ENCODE data around the gene PRMT5. TPM values are rescaled to one million over a fixed set of nuclear protein-coding genes. Genes with fewer than 3 reads are reported as not detected.

PRMT5 gene
- total RNA-seq, 2 experiments from 2014 or later, result 15.6 to 19.3 TPM

DNA sequence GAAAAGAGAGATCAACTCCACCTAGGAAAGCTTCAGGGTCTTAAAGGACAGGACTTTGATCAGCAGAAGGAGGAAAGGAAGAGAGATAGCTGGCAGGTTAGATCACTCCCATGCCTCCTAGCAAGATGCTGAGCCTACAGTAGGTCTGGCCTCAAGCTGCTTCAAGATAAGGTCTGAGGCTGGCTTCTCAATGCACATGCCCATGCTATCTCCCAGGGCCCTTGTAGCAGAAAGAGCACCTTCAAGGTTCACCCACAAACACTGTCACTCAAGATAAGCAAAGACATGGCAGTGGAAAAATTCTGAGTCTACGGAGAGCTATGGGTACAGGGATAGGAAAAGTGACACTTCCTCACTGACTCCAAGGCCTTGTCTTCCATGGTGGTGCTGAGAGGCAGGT lies 31.8 kb downstream of the PRMT5 start:
- Histone ChIP-seq H3K9me3 (ENCODE audit: control insufficient read depth in 1 of 2, insufficient read depth in 1 of 2, low read length in 2 of 2) (no peaks in the 10 kb centered on the region), H3K27me3 (ENCODE audit: control insufficient read depth in 1 of 2, insufficient read depth in 2 of 2, low read length in 2 of 2) (no peaks in the 10 kb centered on the region), H3K36me3 (ENCODE audit: insufficient read depth, low read length) (peaks cover 34% of the 10 kb centered on the region), H3K4me1 (ENCODE audit: insufficient read depth, low read length) (peaks cover 13% of the 10 kb centered on the region), H3K4me3 (ENCODE audit: low read length) (no peak overlapping the region), H3K27ac (ENCODE audit: low read depth in 1 of 2, low read length in 2 of 2) (no peak overlapping the region)
- H3K9me3 Mint-ChIP-seq, result no peaks in the 10 kb centered on the region
- peaks cover 14% of the 10 kb centered on the region for H3K4me1 Mint-ChIP-seq (ENCODE audit: low read depth)
- intact Hi-C loops (cut with DNase I, micrococcal nuclease), result loop anchor here in 1 of 2 experiments (5.0 kb wide), 1 partner anchor 245 kb away; no protein-coding TSS in a partner anchor
- TF ChIP-seq, protein P1, sequence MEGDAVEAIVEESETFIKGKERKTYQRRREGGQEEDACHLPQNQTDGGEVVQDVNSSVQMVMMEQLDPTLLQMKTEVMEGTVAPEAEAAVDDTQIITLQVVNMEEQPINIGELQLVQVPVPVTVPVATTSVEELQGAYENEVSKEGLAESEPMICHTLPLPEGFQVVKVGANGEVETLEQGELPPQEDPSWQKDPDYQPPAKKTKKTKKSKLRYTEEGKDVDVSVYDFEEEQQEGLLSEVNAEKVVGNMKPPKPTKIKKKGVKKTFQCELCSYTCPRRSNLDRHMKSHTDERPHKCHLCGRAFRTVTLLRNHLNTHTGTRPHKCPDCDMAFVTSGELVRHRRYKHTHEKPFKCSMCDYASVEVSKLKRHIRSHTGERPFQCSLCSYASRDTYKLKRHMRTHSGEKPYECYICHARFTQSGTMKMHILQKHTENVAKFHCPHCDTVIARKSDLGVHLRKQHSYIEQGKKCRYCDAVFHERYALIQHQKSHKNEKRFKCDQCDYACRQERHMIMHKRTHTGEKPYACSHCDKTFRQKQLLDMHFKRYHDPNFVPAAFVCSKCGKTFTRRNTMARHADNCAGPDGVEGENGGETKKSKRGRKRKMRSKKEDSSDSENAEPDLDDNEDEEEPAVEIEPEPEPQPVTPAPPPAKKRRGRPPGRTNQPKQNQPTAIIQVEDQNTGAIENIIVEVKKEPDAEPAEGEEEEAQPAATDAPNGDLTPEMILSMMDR (IDR thresholded peaks at IDR 0.05), result no peak
- no peak for DNase-seq
- no peak overlapping the region for H3K27ac Mint-ChIP-seq
- H3K4me3 Mint-ChIP-seq, result no peak overlapping the region
- POLR2A ChIA-PET, result no interaction called here
- ATAC-seq (ENCODE audit: poor library complexity), result no peak
- H3K27me3 Mint-ChIP-seq, result no peaks in the 10 kb centered on the region
- peaks cover 28% of the 10 kb centered on the region for H3K36me3 Mint-ChIP-seq (ENCODE audit: low read depth)
- CTCF ChIA-PET, result interaction anchor here (1.1 kb wide), 1 partner anchor 11 kb away, joined by 3 read pairs; no protein-coding TSS in a partner anchor

DNA sequence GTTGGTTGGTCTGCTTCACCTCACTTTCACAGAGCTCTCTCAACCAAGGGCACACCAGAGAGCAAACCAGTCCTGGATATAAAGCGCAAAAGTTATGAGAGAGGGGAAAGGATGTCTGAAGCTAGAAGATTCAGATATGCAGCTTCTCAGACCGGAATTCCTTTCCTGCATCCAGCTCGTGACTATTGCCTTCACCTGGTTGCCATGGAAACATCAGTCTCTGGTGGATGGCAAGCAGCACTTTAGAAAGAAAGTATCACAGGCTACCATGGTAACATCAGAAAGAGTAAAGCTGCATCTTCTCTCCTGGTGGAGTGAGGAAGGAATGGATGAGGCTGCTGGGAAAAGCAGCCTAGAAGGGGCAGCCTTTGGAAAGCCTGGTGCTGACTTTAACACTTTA lies 32.4 kb downstream of the PRMT5 start:
- no peaks in the 10 kb centered on the region for H3K9me3 ChIP-seq (ENCODE audit: control insufficient read depth in 1 of 2, insufficient read depth in 1 of 2, low read length in 2 of 2)
- H3K4me3 ChIP-seq (ENCODE audit: low read length), result no peak overlapping the region
- DNase-seq, result no peak
- H3K27me3 ChIP-seq (ENCODE audit: control insufficient read depth in 1 of 2, insufficient read depth in 2 of 2, low read length in 2 of 2), result no peaks in the 10 kb centered on the region
- no peak for ATAC-seq (ENCODE audit: poor library complexity)
- Mint-ChIP-seq H3K4me1 (ENCODE audit: low read depth) (peaks cover 10% of the 10 kb centered on the region), H3K4me3 (no peak overlapping the region), H3K36me3 (ENCODE audit: low read depth) (peaks cover 22% of the 10 kb centered on the region), H3K9me3 (no peaks in the 10 kb centered on the region), H3K27me3 (no peaks in the 10 kb centered on the region), H3K27ac (no peak overlapping the region)
- no peak overlapping the region for H3K27ac ChIP-seq (ENCODE audit: low read depth in 1 of 2, low read length in 2 of 2)
- H3K4me1 ChIP-seq (ENCODE audit: insufficient read depth, low read length), result peaks cover 13% of the 10 kb centered on the region
- H3K36me3 ChIP-seq (ENCODE audit: insufficient read depth, low read length), result peaks cover 28% of the 10 kb centered on the region
- POLR2A ChIA-PET, result interaction anchor here (1.4 to 2.1 kb wide), 2 partner anchors 11 to 26 kb away, joined by 5 to 11 read pairs; no protein-coding TSS in a partner anchor
- TF ChIP-seq, protein P1 (IDR thresholded peaks at IDR 0.05), result no peak
- intact Hi-C loops (cut with DNase I, micrococcal nuclease), result loop anchor here in 1 of 2 experiments (5.0 kb wide), 1 partner anchor 244 kb away; no protein-coding TSS in a partner anchor
- CTCF ChIA-PET, result interaction anchor here (0.8 to 1.6 kb wide), 4 partner anchors 10 to 74 kb away, joined by 3 to 8 read pairs (median 4); no protein-coding TSS in a partner anchor

DNA sequence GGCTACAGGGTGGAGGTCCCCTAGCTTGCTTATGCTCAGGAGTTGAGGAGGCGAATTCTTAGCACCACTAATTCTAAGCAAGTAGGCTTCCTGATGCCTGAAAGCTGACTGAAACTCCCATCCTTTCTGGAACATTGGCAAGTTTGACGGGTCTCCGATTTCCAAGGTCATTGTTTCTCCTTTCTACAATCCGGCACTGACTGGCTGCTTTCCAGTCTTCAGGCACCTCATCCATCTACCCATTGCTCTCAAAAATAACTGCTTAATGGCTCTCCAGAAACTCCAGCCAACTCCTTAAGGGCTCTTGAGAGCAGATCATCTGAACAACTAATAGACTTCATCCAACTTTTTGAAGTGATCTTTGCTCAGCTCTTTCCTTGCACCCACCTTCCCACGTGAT lies 32.8 kb downstream of the PRMT5 start:
- no peaks in the 10 kb centered on the region for H3K9me3 Mint-ChIP-seq
- ChIA-PET POLR2A (interaction anchor here (1.3 to 2.1 kb wide), 3 partner anchors 10 to 25 kb away, joined by 3 to 11 read pairs (median 5); partner anchors contain the start of gene RBM23), CTCF (interaction anchor here (0.8 to 1.6 kb wide), 4 partner anchors 10 to 73 kb away, joined by 3 to 8 read pairs (median 4); no protein-coding TSS in a partner anchor)
- Histone ChIP-seq H3K9me3 (ENCODE audit: control insufficient read depth in 1 of 2, insufficient read depth in 1 of 2, low read length in 2 of 2) (no peaks in the 10 kb centered on the region), H3K4me1 (ENCODE audit: insufficient read depth, low read length) (peaks cover 13% of the 10 kb centered on the region), H3K36me3 (ENCODE audit: insufficient read depth, low read length) (peaks cover 24% of the 10 kb centered on the region), H3K27ac (ENCODE audit: low read depth in 1 of 2, low read length in 2 of 2) (no peak overlapping the region), H3K27me3 (ENCODE audit: control insufficient read depth in 1 of 2, insufficient read depth in 2 of 2, low read length in 2 of 2) (no peaks in the 10 kb centered on the region), H3K4me3 (ENCODE audit: low read length) (no peak overlapping the region)
- no peaks in the 10 kb centered on the region for H3K27me3 Mint-ChIP-seq
- no peak for DNase-seq
- H3K36me3 Mint-ChIP-seq (ENCODE audit: low read depth), result peaks cover 18% of the 10 kb centered on the region
- H3K4me3 Mint-ChIP-seq, result no peak overlapping the region
- H3K4me1 Mint-ChIP-seq (ENCODE audit: low read depth), result peaks cover 10% of the 10 kb centered on the region
- ATAC-seq (ENCODE audit: poor library complexity), result no peak
- TF ChIP-seq, protein P1 (IDR thresholded peaks at IDR 0.05), result no peak
- no peak overlapping the region for H3K27ac Mint-ChIP-seq
- intact Hi-C loops (cut with DNase I, micrococcal nuclease), result loop anchor here in 1 of 2 experiments (5.0 kb wide), 1 partner anchor 244 kb away; no protein-coding TSS in a partner anchor
